ENCODE measurements around the gene SKIC8. TPM values are rescaled to one million over a fixed set of nuclear protein-coding genes. Genes with fewer than 3 reads are reported as not detected.

SKIC8 gene
- total RNA-seq, 5 donors from 2014 or later (not counting 1 experiment from before 2014, with no cell fraction given): 25.6 to 42.8 (median 33.5) TPM

- Histone ChIP-seq H3K9me3 (no peaks in the 10 kb centered on the region), H3K4me1 (ENCODE audit: control insufficient read depth in 1 of 2, extremely low read depth in 1 of 2, insufficient read depth in 2 of 2, low read length in 2 of 2) (peaks cover 9 to 14% of the 10 kb centered on the region in 2 experiments), H3K27me3 (replicated peaks in 1 of 2; ENCODE audit: control insufficient read depth in 2 of 2, extremely low read depth in 1 of 2, insufficient read depth in 2 of 2, low read length in 1 of 2) (peaks cover 0 to 16% of the 10 kb centered on the region in 2 experiments), H3K27ac (ENCODE audit: low read length) (no peak overlapping the region), H3K4me3 (ENCODE audit: control insufficient read depth in 1 of 2, extremely low read depth in 1 of 2, low read length in 1 of 2) (no peak overlapping the region), H3K36me3 (ENCODE audit: control insufficient read depth in 2 of 2, extremely low read depth in 1 of 2, insufficient read depth in 1 of 2, low read length in 1 of 2) (no peaks in the 10 kb centered on the region)
- no peak overlapping the region for H3K4me3 Mint-ChIP-seq
- H3K4me1 Mint-ChIP-seq: peaks cover 15 to 29% (median 24%) of the 10 kb centered on the region in 3 donors
- H3K36me3 Mint-ChIP-seq: no peaks in the 10 kb centered on the region
- no peak for DNase-seq
- peaks cover 3 to 5% of the 10 kb centered on the region in 2 donors for H3K27me3 Mint-ChIP-seq
- no peak overlapping the region for H3K27ac Mint-ChIP-seq
- no peak for ATAC-seq (replicated peaks in 1 of 4)
- ChIA-PET POLR2A (interaction anchor here in 1 of 2 donors (0.6 kb wide), 1 partner anchor 202 kb away, joined by 5 read pairs; no protein-coding TSS in a partner anchor), CTCF (no interaction called here)
- H3K9me3 Mint-ChIP-seq: no peaks in the 10 kb centered on the region
- no CpG with 5 or more reads among the region's 3 CpGs for whole genome bisulfite sequencing (ENCODE audit: insufficient coverage)
Observed at GRCh38 chr15:78301828-78302227, 2.4 kb upstream of the SKIC8 start.

GRCh38 chr15:78301326-78301725 is 1.9 kb upstream of the SKIC8 start:
- no peak overlapping the region for H3K27ac ChIP-seq (ENCODE audit: low read length)
- H3K9me3 Mint-ChIP-seq: no peaks in the 10 kb centered on the region
- peaks cover 0 to 11% of the 10 kb centered on the region in 2 experiments for H3K27me3 ChIP-seq (replicated peaks in 1 of 2; ENCODE audit: control insufficient read depth in 2 of 2, extremely low read depth in 1 of 2, insufficient read depth in 2 of 2, low read length in 1 of 2)
- no peaks in the 10 kb centered on the region for H3K36me3 Mint-ChIP-seq
- peaks cover 3% of the 10 kb centered on the region in 2 donors for H3K27me3 Mint-ChIP-seq
- no peak overlapping the region for H3K4me3 ChIP-seq (ENCODE audit: control insufficient read depth in 1 of 2, extremely low read depth in 1 of 2, low read length in 1 of 2)
- DNase-seq (no peak), ATAC-seq (replicated peaks in 1 of 4) (no peak)
- ChIA-PET POLR2A (interaction anchor here in 1 of 2 donors (0.6 kb wide), 1 partner anchor 203 kb away, joined by 5 read pairs; no protein-coding TSS in a partner anchor), CTCF (no interaction called here)
- no peaks in the 10 kb centered on the region for H3K36me3 ChIP-seq (ENCODE audit: control insufficient read depth in 2 of 2, extremely low read depth in 1 of 2, insufficient read depth in 1 of 2, low read length in 1 of 2)
- H3K4me1 Mint-ChIP-seq: peaks cover 15 to 30% (median 24%) of the 10 kb centered on the region in 3 donors
- peak overlapping the region in 1 of 2 donors; percentile 36 for H3K27ac Mint-ChIP-seq
- peak overlapping the region in 1 of 3 donors; percentile 31 for H3K4me3 Mint-ChIP-seq
- no peaks in the 10 kb centered on the region for H3K9me3 ChIP-seq
- H3K4me1 ChIP-seq (ENCODE audit: control insufficient read depth in 1 of 2, extremely low read depth in 1 of 2, insufficient read depth in 2 of 2, low read length in 2 of 2): peaks cover 9 to 14% of the 10 kb centered on the region in 2 experiments

DNA sequence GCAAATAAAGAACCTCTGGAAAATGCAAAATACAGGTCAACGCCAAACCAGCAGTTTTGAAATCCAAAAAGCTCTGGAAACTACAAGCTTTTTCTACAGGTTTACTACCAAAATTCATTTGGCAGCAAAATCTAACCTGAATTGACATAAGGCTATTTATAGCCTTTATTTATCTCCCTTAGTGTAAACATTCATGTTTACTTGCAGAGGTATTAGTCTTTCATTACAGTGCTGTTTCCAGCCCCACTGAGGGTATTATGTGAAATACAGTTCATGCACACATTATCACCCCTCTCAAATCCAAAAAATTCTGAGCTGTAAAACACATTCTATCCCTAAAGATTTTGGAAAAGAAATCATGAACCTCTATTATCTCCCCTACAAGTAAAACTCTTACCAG is 7.2 kb downstream of the SKIC8 start:
- Mint-ChIP-seq H3K9me3 (no peaks in the 10 kb centered on the region), H3K4me1 (peaks cover 6 to 9% (median 7%) of the 10 kb centered on the region in 3 donors), H3K27me3 (no peaks in the 10 kb centered on the region), H3K4me3 (no peak overlapping the region), H3K36me3 (peaks cover 38% of the 10 kb centered on the region), H3K27ac (no peak overlapping the region)
- ATAC-seq (replicated peaks in 1 of 4) (no peak), DNase-seq (no peak)
- peaks cover 2 to 56% of the 10 kb centered on the region in 2 donors for H3K36me3 ChIP-seq (ENCODE audit: control insufficient read depth in 2 of 2, extremely low read depth in 1 of 2, insufficient read depth in 1 of 2, low read length in 1 of 2)
- H3K27ac ChIP-seq (ENCODE audit: low read length): no peak overlapping the region
- ChIA-PET POLR2A (no interaction called here), CTCF (no interaction called here)
- WGBS (ENCODE audit: insufficient coverage): no CpG with 5 or more reads among the region's 1 CpG
- H3K27me3 ChIP-seq (replicated peaks in 1 of 2; ENCODE audit: control insufficient read depth in 2 of 2, extremely low read depth in 1 of 2, insufficient read depth in 2 of 2, low read length in 1 of 2): no peaks in the 10 kb centered on the region
- no peaks in the 10 kb centered on the region for H3K4me1 ChIP-seq (ENCODE audit: control insufficient read depth in 1 of 2, extremely low read depth in 1 of 2, insufficient read depth in 2 of 2, low read length in 2 of 2)
- H3K9me3 ChIP-seq: no peaks in the 10 kb centered on the region
- H3K4me3 ChIP-seq (ENCODE audit: control insufficient read depth in 1 of 2, extremely low read depth in 1 of 2, low read length in 1 of 2): no peak overlapping the region

DNA sequence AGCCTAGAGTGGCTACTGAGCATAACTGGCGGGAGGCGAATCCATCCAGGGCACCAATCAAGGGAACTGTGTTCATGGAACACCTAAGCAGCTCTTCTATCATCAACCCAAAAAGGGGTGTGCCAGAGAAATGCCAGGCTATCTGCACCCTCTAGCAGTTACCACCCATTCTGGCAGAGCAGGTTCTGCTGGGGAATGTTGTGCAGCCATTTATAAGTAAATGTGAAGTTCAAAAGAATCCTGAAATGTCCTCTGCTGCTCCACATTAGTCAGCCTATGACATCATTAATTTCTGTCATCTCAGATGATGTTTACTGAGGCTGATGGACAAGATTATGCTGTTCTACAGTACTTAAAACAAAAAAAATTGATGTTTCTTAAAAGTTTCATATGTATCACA is 7.7 kb downstream of the SKIC8 start:
- Histone ChIP-seq H3K36me3 (ENCODE audit: control insufficient read depth in 2 of 2, extremely low read depth in 1 of 2, insufficient read depth in 1 of 2, low read length in 1 of 2) (peaks cover 2 to 60% of the 10 kb centered on the region in 2 donors), H3K27me3 (replicated peaks in 1 of 2; ENCODE audit: control insufficient read depth in 2 of 2, extremely low read depth in 1 of 2, insufficient read depth in 2 of 2, low read length in 1 of 2) (no peaks in the 10 kb centered on the region), H3K9me3 (no peaks in the 10 kb centered on the region), H3K4me1 (ENCODE audit: control insufficient read depth in 1 of 2, extremely low read depth in 1 of 2, insufficient read depth in 2 of 2, low read length in 2 of 2) (no peaks in the 10 kb centered on the region), H3K27ac (ENCODE audit: low read length) (no peak overlapping the region), H3K4me3 (ENCODE audit: control insufficient read depth in 1 of 2, extremely low read depth in 1 of 2, low read length in 1 of 2) (no peak overlapping the region)
- POLR2A ChIA-PET: no interaction called here
- WGBS (ENCODE audit: insufficient coverage): no CpG with 5 or more reads among the region's 2 CpGs
- Mint-ChIP-seq H3K4me3 (no peak overlapping the region), H3K36me3 (peaks cover 43% of the 10 kb centered on the region), H3K27ac (no peak overlapping the region), H3K9me3 (no peaks in the 10 kb centered on the region), H3K4me1 (peaks cover 4 to 7% (median 6%) of the 10 kb centered on the region in 3 donors), H3K27me3 (no peaks in the 10 kb centered on the region)
- ATAC-seq (replicated peaks in 1 of 4): no peak
- CTCF ChIA-PET: no interaction called here
- no peak for DNase-seq

- no peak for DNase-seq
- ATAC-seq (replicated peaks in 1 of 4): no peak
- Histone ChIP-seq H3K4me3 (ENCODE audit: control insufficient read depth in 1 of 2, extremely low read depth in 1 of 2, low read length in 1 of 2) (no peak overlapping the region), H3K36me3 (ENCODE audit: control insufficient read depth in 2 of 2, extremely low read depth in 1 of 2, insufficient read depth in 1 of 2, low read length in 1 of 2) (peaks cover 2 to 66% of the 10 kb centered on the region in 2 donors), H3K9me3 (no peaks in the 10 kb centered on the region), H3K4me1 (ENCODE audit: control insufficient read depth in 1 of 2, extremely low read depth in 1 of 2, insufficient read depth in 2 of 2, low read length in 2 of 2) (no peaks in the 10 kb centered on the region), H3K27ac (ENCODE audit: low read length) (no peak overlapping the region), H3K27me3 (replicated peaks in 1 of 2; ENCODE audit: control insufficient read depth in 2 of 2, extremely low read depth in 1 of 2, insufficient read depth in 2 of 2, low read length in 1 of 2) (no peaks in the 10 kb centered on the region)
- ChIA-PET CTCF (no interaction called here), POLR2A (no interaction called here)
- no peaks in the 10 kb centered on the region for H3K9me3 Mint-ChIP-seq
- H3K36me3 Mint-ChIP-seq: peaks cover 50% of the 10 kb centered on the region
- H3K4me3 Mint-ChIP-seq: no peak overlapping the region
- WGBS (ENCODE audit: insufficient coverage): no CpG with 5 or more reads among the region's 2 CpGs
- H3K27me3 Mint-ChIP-seq: no peaks in the 10 kb centered on the region
- H3K27ac Mint-ChIP-seq: no peak overlapping the region
- peaks cover 4 to 7% (median 6%) of the 10 kb centered on the region in 3 donors for H3K4me1 Mint-ChIP-seq
Observed at GRCh38 chr15:78291052-78291451, 8.4 kb downstream of the SKIC8 start.

DNA sequence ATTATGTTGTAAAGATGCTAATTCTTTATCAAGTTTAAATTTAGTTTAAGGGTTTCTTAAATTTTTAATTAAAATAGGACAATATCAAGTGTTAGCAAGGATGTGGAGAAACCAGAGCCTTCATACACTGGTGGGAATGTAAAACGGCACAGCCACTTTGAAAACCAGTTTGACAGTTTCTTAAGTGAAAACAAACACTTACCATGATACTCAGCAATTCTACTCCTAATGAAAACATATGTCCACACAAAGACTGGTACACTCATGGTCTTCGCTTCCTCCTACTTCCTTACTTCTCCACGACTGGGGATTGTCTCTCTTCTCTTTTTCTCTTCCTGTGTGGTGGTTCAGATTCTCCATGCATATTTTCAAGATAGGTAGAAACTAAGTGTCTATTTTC is 9.2 kb downstream of the SKIC8 start:
- Histone ChIP-seq H3K4me3 (ENCODE audit: control insufficient read depth in 1 of 2, extremely low read depth in 1 of 2, low read length in 1 of 2) (no peak overlapping the region), H3K9me3 (no peaks in the 10 kb centered on the region), H3K27me3 (replicated peaks in 1 of 2; ENCODE audit: control insufficient read depth in 2 of 2, extremely low read depth in 1 of 2, insufficient read depth in 2 of 2, low read length in 1 of 2) (no peaks in the 10 kb centered on the region), H3K27ac (ENCODE audit: low read length) (no peak overlapping the region), H3K36me3 (ENCODE audit: control insufficient read depth in 2 of 2, extremely low read depth in 1 of 2, insufficient read depth in 1 of 2, low read length in 1 of 2) (peaks cover 2 to 73% of the 10 kb centered on the region in 2 donors), H3K4me1 (ENCODE audit: control insufficient read depth in 1 of 2, extremely low read depth in 1 of 2, insufficient read depth in 2 of 2, low read length in 2 of 2) (no peaks in the 10 kb centered on the region)
- ChIA-PET POLR2A (no interaction called here), CTCF (no interaction called here)
- H3K27ac Mint-ChIP-seq: no peak overlapping the region
- no CpG with 5 or more reads among the region's 3 CpGs for WGBS (ENCODE audit: insufficient coverage)
- H3K27me3 Mint-ChIP-seq: no peaks in the 10 kb centered on the region
- H3K4me3 Mint-ChIP-seq: no peak overlapping the region
- DNase-seq (no peak), ATAC-seq (replicated peaks in 1 of 4) (no peak)
- H3K4me1 Mint-ChIP-seq: peaks cover 4 to 5% (median 4%) of the 10 kb centered on the region in 3 donors
- H3K9me3 Mint-ChIP-seq: no peaks in the 10 kb centered on the region
- H3K36me3 Mint-ChIP-seq: peaks cover 52% of the 10 kb centered on the region

DNA sequence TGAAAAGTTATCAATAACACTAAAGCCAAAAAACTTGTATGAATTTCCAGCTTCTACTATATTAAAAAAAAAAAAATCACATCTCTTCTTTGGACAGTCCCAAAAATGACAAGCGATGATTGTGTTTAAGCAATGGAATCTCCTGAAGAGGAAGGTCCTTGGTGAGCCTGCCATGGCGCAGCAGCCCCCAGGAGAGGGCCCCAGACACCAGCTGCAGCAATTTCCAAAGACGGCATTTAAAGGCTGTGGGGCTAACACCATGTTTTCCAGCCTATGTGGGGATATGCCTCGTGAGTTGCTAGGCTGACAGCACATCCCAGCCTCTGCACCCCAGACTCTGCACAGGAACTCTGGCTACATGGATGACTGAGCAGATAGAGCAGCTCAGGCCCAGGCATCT is 14.7 kb downstream of the SKIC8 start:
- Histone ChIP-seq H3K4me3 (ENCODE audit: control insufficient read depth in 1 of 2, extremely low read depth in 1 of 2, low read length in 1 of 2) (no peak overlapping the region), H3K27ac (ENCODE audit: low read length) (no peak overlapping the region), H3K27me3 (replicated peaks in 1 of 2; ENCODE audit: control insufficient read depth in 2 of 2, extremely low read depth in 1 of 2, insufficient read depth in 2 of 2, low read length in 1 of 2) (no peaks in the 10 kb centered on the region), H3K36me3 (ENCODE audit: control insufficient read depth in 2 of 2, extremely low read depth in 1 of 2, insufficient read depth in 1 of 2, low read length in 1 of 2) (peaks cover 6 to 80% of the 10 kb centered on the region in 2 donors), H3K9me3 (no peaks in the 10 kb centered on the region), H3K4me1 (ENCODE audit: control insufficient read depth in 1 of 2, extremely low read depth in 1 of 2, insufficient read depth in 2 of 2, low read length in 2 of 2) (no peaks in the 10 kb centered on the region)
- no peak for ATAC-seq (replicated peaks in 1 of 4)
- Mint-ChIP-seq H3K4me3 (no peak overlapping the region), H3K4me1 (no peaks in the 10 kb centered on the region), H3K27ac (no peak overlapping the region), H3K9me3 (no peaks in the 10 kb centered on the region), H3K36me3 (peaks cover 53% of the 10 kb centered on the region), H3K27me3 (no peaks in the 10 kb centered on the region)
- ChIA-PET CTCF (no interaction called here), POLR2A (no interaction called here)
- WGBS (ENCODE audit: insufficient coverage): 97% methylated on average over 3 of the region's 4 CpGs
- DNase-seq: no peak

Data from T-cell (primary cell).